OCI-LY1 (cell line): ENCODE data around the gene KLK2.

Source experiments
- H2AFZ ChIP-seq: fragments of 200-600 bp; sonication (generic), shearing (Covaris generic); 2 replicates; pipeline ENCODE4 v1.6.0; 2014; ENCODE audit warnings: antibody characterized with exemption, mild to moderate bottlenecking, low read length
- H3F3A ChIP-seq: fragments of 200-600 bp; sonication (generic), shearing (Covaris generic); 2 replicates; pipeline ENCODE4 v1.6.0; 2014; ENCODE audit warnings: mild to moderate bottlenecking, antibody characterized with exemption, low read length, moderate library complexity; ENCODE audit not compliant: insufficient read depth
- H3K27ac ChIP-seq: fragments of 200-600 bp; sonication (generic); 2 replicates; pipeline ENCODE4 v1.5.1; 2014; ENCODE audit warnings: low read length, mixed run types, mild to moderate bottlenecking, low read depth; ENCODE audit not compliant: poor library complexity, severe bottlenecking
- H3K27me3 ChIP-seq: fragments of 200-600 bp; sonication (generic); 2 replicates; pipeline ENCODE4 v1.6.0; 2014; ENCODE audit warnings: antibody characterized with exemption, mild to moderate bottlenecking, low read length, moderate library complexity; ENCODE audit not compliant: insufficient read depth
- H3K36me3 ChIP-seq: fragments of 200-600 bp; sonication (generic); 2 replicates; pipeline ENCODE4 v1.6.1; 2014; ENCODE audit warnings: mild to moderate bottlenecking, antibody characterized with exemption, low read length, moderate library complexity, mixed read lengths; ENCODE audit not compliant: insufficient read depth
- H3K4me1 ChIP-seq: fragments of 200-600 bp; sonication (generic); 2 replicates; pipeline ENCODE4 v1.5.1; 2014; ENCODE audit warnings: mild to moderate bottlenecking, low read length, moderate library complexity; ENCODE audit not compliant: insufficient read depth, severe bottlenecking
- H3K4me2 ChIP-seq: fragments of 200-600 bp; sonication (generic), shearing (Covaris generic); 2 replicates; pipeline ENCODE4 v1.6.1; 2014; ENCODE audit warnings: low read length
- H3K4me3 ChIP-seq: fragments of 200-600 bp; sonication (generic); 2 replicates; pipeline ENCODE4 v1.5.1; 2014; ENCODE audit warnings: low read length, low read depth, mild to moderate bottlenecking, mixed read lengths; ENCODE audit not compliant: poor library complexity, severe bottlenecking
- H3K79me2 ChIP-seq: fragments of 200-600 bp; shearing (Covaris generic); 2 replicates; pipeline ENCODE4 v1.6.1; 2016; ENCODE audit warnings: mixed run types, low read length, mixed read lengths; ENCODE audit not compliant: insufficient read depth
- H3K9ac ChIP-seq: fragments of 200-600 bp; sonication (generic), shearing (Covaris generic); 2 replicates; pipeline ENCODE4 v1.6.1; 2014; ENCODE audit warnings: mild to moderate bottlenecking, low read length, mixed read lengths
- H3K9me2 ChIP-seq: fragments of 200-600 bp; sonication (generic), shearing (Covaris generic); 2 replicates; pipeline ENCODE4 v1.6.1; 2014; ENCODE audit warnings: low read depth, mild to moderate bottlenecking, low read length, mixed read lengths
- H3K9me3 ChIP-seq: fragments of 200-600 bp; shearing (Covaris generic); 2 replicates; pipeline ENCODE4 v1.6.1; 2014; ENCODE audit warnings: low read length, mixed read lengths
- H4K20me1 ChIP-seq: fragments of 200-600 bp; sonication (generic), shearing (Covaris generic); 2 replicates; pipeline ENCODE4 v1.6.0; 2016; ENCODE audit warnings: mild to moderate bottlenecking, low read length; ENCODE audit not compliant: insufficient read depth
- EZH2 ChIP-seq: fragments of 200-600 bp; sonication (generic), shearing (Covaris generic); IDR thresholded peaks from 2 replicates; pipeline ENCODE4 v1.8.0; 2017; ENCODE audit warnings: borderline replicate concordance, mixed run types, mild to moderate bottlenecking, antibody characterized with exemption, low read length, moderate library complexity, mixed read lengths
- TF ChIP-seq, protein P1 (sequence below): fragments of 200-600 bp; sonication (generic), shearing (Covaris generic); IDR thresholded peaks from 2 replicates; pipeline ENCODE4 v1.5.1; 2017; ENCODE audit warnings: mild to moderate bottlenecking, antibody characterized with exemption, low read length, moderate library complexity, mixed read lengths

The KLK2 gene

DNA sequence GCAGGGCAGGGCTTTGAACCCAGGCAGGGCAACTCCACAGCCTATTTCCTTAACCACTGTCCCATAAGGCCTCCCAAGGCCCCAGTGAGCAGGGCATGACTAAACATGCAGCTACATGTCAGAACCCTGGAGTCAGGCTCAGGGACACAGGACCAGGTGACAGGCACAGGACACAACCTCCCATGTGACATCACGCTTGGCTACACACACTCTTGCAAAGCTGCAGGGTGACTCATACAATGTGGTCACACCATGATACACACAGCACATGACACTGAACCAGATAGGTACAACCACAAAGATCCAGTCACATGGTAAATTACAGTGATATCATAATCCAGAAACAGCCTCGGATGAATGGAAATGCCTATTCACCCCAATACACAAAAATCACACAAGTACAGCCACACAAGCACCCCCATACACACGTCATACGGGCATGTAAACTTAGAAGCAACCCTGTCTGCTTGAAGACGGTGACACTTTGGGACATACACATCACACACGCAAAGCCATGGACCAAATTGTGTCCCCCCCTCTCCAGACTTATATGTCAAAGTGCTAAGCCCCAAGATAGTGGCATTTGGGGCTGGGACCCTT, 23.5 kb downstream of the KLK2 start:
- Histone ChIP-seq H3K4me3 (no peak overlapping the region), H3K27me3 (no peaks in the 10 kb centered on the region), H3F3A (no peaks in the 10 kb centered on the region), H3K36me3 (no peaks in the 10 kb centered on the region; the same call in 1 of the 2 replicates), H3K9me3 (0 out of 2 replicates have a peak, but pooled peaks cover 3% of the 10 kb centered on the region), H3K9ac (no peak overlapping the region), H3K4me2 (no peak overlapping the region), H4K20me1 (no peaks in the 10 kb centered on the region), H2AFZ (no peak overlapping the region), H3K9me2 (no peaks in the 10 kb centered on the region), H3K79me2 (no peaks in the 10 kb centered on the region), H3K4me1 (no peaks in the 10 kb centered on the region), H3K27ac (no peak overlapping the region)
- TF ChIP-seq, protein P1, sequence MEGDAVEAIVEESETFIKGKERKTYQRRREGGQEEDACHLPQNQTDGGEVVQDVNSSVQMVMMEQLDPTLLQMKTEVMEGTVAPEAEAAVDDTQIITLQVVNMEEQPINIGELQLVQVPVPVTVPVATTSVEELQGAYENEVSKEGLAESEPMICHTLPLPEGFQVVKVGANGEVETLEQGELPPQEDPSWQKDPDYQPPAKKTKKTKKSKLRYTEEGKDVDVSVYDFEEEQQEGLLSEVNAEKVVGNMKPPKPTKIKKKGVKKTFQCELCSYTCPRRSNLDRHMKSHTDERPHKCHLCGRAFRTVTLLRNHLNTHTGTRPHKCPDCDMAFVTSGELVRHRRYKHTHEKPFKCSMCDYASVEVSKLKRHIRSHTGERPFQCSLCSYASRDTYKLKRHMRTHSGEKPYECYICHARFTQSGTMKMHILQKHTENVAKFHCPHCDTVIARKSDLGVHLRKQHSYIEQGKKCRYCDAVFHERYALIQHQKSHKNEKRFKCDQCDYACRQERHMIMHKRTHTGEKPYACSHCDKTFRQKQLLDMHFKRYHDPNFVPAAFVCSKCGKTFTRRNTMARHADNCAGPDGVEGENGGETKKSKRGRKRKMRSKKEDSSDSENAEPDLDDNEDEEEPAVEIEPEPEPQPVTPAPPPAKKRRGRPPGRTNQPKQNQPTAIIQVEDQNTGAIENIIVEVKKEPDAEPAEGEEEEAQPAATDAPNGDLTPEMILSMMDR: no peak
- no peak for TF ChIP-seq EZH2

DNA sequence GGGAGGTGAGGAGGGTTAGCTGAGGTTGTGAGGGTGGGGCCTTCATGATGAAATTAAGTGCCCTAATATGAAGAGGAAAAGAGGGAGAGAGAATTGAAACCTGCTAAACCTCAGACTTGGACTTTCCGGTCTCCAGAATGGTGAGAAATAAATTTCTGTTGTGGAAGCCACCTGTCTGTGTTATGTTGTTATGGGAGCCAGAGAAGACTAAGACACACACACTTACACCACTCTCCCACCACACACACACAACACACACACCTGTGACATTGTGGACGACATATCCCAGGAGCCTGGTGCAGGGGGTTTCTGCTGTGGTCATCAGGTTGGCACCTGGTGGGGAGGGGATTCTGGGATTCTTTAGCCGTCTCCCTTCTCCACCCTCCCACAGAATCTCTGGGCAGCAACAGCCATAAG, 24.0 kb downstream of the KLK2 start:
- no peak overlapping the region for H3K9ac ChIP-seq
- H3K4me3 ChIP-seq: no peak overlapping the region
- no peaks in the 10 kb centered on the region for H3K79me2 ChIP-seq
- no peaks in the 10 kb centered on the region for H4K20me1 ChIP-seq
- no peak overlapping the region for H2AFZ ChIP-seq
- no peaks in the 10 kb centered on the region for H3F3A ChIP-seq
- no peak overlapping the region for H3K4me2 ChIP-seq
- no peaks in the 10 kb centered on the region; the same call in 1 of the 2 replicates for H3K36me3 ChIP-seq
- H3K9me2 ChIP-seq: no peaks in the 10 kb centered on the region
- H3K9me3 ChIP-seq: 0 out of 2 replicates have a peak, but pooled peaks cover 3% of the 10 kb centered on the region
- H3K27me3 ChIP-seq: no peaks in the 10 kb centered on the region
- no peaks in the 10 kb centered on the region for H3K4me1 ChIP-seq
- TF ChIP-seq, protein P1: no peak
- TF ChIP-seq EZH2: no peak
- no peak overlapping the region for H3K27ac ChIP-seq

GRCh38 chr19:50897612-50898011, 24.4 kb downstream of the KLK2 start:
- Histone ChIP-seq H3K79me2 (no peaks in the 10 kb centered on the region), H3K9me3 (0 out of 2 replicates have a peak, but pooled peaks cover 3% of the 10 kb centered on the region), H3K36me3 (no peaks in the 10 kb centered on the region; the same call in 1 of the 2 replicates), H3K4me1 (no peaks in the 10 kb centered on the region), H3F3A (no peaks in the 10 kb centered on the region), H3K4me2 (no peak overlapping the region), H4K20me1 (no peaks in the 10 kb centered on the region), H2AFZ (no peak overlapping the region), H3K4me3 (no peak overlapping the region), H3K27ac (no peak overlapping the region), H3K27me3 (no peaks in the 10 kb centered on the region), H3K9me2 (no peaks in the 10 kb centered on the region), H3K9ac (no peak overlapping the region)
- TF ChIP-seq, protein P1: no peak
- no peak for TF ChIP-seq EZH2
